Measurements from ENCODE around the gene PLEK.

DNA sequence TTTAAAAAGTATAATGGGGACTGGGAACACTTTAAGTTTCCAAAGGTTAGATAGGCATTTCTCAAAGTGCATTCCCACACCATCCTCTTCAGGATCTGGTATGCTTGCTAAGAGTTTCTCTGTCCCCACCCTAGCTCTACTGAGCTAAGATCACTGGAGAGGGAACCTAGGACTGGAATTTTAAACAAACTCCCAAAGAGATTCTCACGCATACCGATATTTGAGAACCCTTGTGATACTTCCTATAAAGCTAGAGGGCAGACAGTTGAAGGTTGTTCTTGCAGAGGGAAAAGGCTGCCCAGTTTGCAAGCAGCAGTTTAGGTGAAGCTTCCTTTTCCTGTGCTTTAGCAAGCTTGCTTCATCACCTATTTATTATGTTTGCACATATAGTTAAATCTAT lies 49.0 kb upstream of the PLEK start:
- TF ChIP-seq, protein P1, sequence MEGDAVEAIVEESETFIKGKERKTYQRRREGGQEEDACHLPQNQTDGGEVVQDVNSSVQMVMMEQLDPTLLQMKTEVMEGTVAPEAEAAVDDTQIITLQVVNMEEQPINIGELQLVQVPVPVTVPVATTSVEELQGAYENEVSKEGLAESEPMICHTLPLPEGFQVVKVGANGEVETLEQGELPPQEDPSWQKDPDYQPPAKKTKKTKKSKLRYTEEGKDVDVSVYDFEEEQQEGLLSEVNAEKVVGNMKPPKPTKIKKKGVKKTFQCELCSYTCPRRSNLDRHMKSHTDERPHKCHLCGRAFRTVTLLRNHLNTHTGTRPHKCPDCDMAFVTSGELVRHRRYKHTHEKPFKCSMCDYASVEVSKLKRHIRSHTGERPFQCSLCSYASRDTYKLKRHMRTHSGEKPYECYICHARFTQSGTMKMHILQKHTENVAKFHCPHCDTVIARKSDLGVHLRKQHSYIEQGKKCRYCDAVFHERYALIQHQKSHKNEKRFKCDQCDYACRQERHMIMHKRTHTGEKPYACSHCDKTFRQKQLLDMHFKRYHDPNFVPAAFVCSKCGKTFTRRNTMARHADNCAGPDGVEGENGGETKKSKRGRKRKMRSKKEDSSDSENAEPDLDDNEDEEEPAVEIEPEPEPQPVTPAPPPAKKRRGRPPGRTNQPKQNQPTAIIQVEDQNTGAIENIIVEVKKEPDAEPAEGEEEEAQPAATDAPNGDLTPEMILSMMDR (IDR thresholded peaks at IDR 0.05), result no peak
- no peak for TF ChIP-seq POLR2A (IDR thresholded peaks at IDR 0.05)
